GM21367 (cell line): ENCODE results near the gene BZW1.

Experiments
- ATAC-seq: cut with Tn5 transposase; IDR thresholded peaks from one replicate; pipeline ENCODE4 v1.9.1; 2021; ENCODE audit not compliant: unreplicated experiment

BZW1 gene

GRCh38 chr2:200811333-200812121 lies at the start of gene BZW1:
BZW1 (plus strand) TSS chr2:200811910; CDS start chr2:200813218, 1,308 bp downstream.
- peak; percentile 74 for ATAC-seq

- no peak for ATAC-seq
Observed at GRCh38 chr2:200762127-200762526, 49.6 kb upstream of the BZW1 start.

GRCh38 chr2:200763422-200763821 lies 48.3 kb upstream of the BZW1 start:
- ATAC-seq: no peak

GRCh38 chr2:200765139-200765951 lies 46.4 kb upstream of the BZW1 start:
- ATAC-seq: no peak

GRCh38 chr2:200765995-200766660 lies 45.6 kb upstream of the BZW1 start:
- no peak for ATAC-seq

GRCh38 chr2:200767111-200767885 lies 44.4 kb upstream of the BZW1 start:
- ATAC-seq: no peak

- ATAC-seq: no peak
Observed at GRCh38 chr2:200770847-200771246, 40.9 kb upstream of the BZW1 start.

- no peak for ATAC-seq
Observed at GRCh38 chr2:200772620-200773019, 39.1 kb upstream of the BZW1 start.

- no peak for ATAC-seq
Observed at GRCh38 chr2:200773083-200773482, 38.6 kb upstream of the BZW1 start.

- ATAC-seq: no peak
Observed at GRCh38 chr2:200774920-200775319, 36.8 kb upstream of the BZW1 start.

- ATAC-seq: no peak
Observed at GRCh38 chr2:200777275-200777674, 34.4 kb upstream of the BZW1 start.

GRCh38 chr2:200778038-200778437 lies 33.7 kb upstream of the BZW1 start:
- ATAC-seq: no peak

- ATAC-seq: no peak
Observed at GRCh38 chr2:200779214-200779613, 32.5 kb upstream of the BZW1 start.

GRCh38 chr2:200781616-200782015 lies 30.1 kb upstream of the BZW1 start:
- ATAC-seq: no peak

- ATAC-seq: no peak
Observed at GRCh38 chr2:200782251-200782650, 29.5 kb upstream of the BZW1 start.

- ATAC-seq: no peak
Observed at GRCh38 chr2:200784215-200784614, 27.5 kb upstream of the BZW1 start.

- ATAC-seq: no peak
Observed at GRCh38 chr2:200786423-200786822, 25.3 kb upstream of the BZW1 start.

GRCh38 chr2:200786826-200787225 lies 24.9 kb upstream of the BZW1 start:
- ATAC-seq: no peak

GRCh38 chr2:200787351-200788120 lies 24.2 kb upstream of the BZW1 start:
- ATAC-seq: no peak

GRCh38 chr2:200788121-200788718 lies 23.5 kb upstream of the BZW1 start:
- ATAC-seq: no peak
